BJ (cell line): ENCODE results near the gene SHISAL1. TPM values are rescaled to one million over a fixed set of nuclear protein-coding genes. Genes with fewer than 3 reads are reported as not detected.

ENCODE experiments used
- CTCF ChIA-PET: fragments of 350-600 bp; formaldehyde crosslinking; extraction: SDS; loops from one replicate; lab custom pipeline; 2021; ENCODE audit warnings: antibody characterized with exemption, inconsistent platforms; lab: Yijun Ruan, JAX
- POLR2A ChIA-PET: fragments of 300-600 bp; sonication (Branson Sonifier 250); formaldehyde crosslinking; extraction: SDS; loops from one replicate; lab custom pipeline; 2021; ENCODE audit warnings: antibody characterized with exemption; lab: Charles Lee
- DNase-seq: peaks from one replicate; pipeline ENCODE4 v3.0.0-alpha.2; 2011; ENCODE audit warnings: low read depth
- H3K27me3 ChIP-seq: 2 replicates; pipeline ENCODE4 v1.6.0; 2011; ENCODE audit warnings: low read length; ENCODE audit not compliant: control insufficient read depth, insufficient read depth
- H3K36me3 ChIP-seq: 2 replicates; pipeline ENCODE4 v1.5.1; 2011; ENCODE audit warnings: low read length; ENCODE audit not compliant: control insufficient read depth, insufficient read depth
- H3K4me3 ChIP-seq: 2 replicates; pipeline ENCODE4 v1.5.1; 2011; ENCODE audit warnings: low read depth, mild to moderate bottlenecking, control low read depth, low read length
- polyA plus RNA-seq: library from polyadenylated mRNA; depleted of rRNA; stranded (reverse); fragments of >200 nt; gene quantifications from 2 replicates; pipeline ENCODE4 v1.2.3, GENCODE V29; 2011
- TF ChIP-seq, protein P1 (sequence below): IDR thresholded peaks from 2 replicates; pipeline ENCODE4 v1.5.1; 2011; ENCODE audit warnings: low read depth, mild to moderate bottlenecking, control low read depth, inconsistent platforms, low read length, moderate library complexity; ENCODE audit not compliant: insufficient read depth

Gene SHISAL1
- polyA plus RNA-seq, 1 experiment, result 0.34 TPM

DNA sequence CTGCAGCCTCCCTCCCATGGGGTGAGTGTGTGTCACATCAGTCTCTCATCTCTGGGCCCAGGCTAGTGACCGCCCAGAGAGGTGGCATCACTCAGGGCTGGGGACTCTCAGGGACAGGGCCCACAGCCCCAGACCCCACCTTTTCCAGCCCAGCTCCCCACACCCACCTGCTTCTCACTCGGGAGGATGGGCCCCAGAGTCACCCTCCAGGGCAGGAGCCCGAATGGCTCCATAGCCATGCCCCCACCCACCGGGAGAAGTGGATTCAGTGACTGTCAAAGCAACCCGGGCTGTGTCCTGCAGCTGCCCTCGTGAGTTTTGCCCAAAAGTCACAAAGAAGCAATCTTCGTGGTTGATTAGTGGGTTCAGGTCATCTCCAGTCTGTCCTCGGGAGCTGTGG lies 106.1 kb downstream of the SHISAL1 start:
- TF ChIP-seq, protein P1, sequence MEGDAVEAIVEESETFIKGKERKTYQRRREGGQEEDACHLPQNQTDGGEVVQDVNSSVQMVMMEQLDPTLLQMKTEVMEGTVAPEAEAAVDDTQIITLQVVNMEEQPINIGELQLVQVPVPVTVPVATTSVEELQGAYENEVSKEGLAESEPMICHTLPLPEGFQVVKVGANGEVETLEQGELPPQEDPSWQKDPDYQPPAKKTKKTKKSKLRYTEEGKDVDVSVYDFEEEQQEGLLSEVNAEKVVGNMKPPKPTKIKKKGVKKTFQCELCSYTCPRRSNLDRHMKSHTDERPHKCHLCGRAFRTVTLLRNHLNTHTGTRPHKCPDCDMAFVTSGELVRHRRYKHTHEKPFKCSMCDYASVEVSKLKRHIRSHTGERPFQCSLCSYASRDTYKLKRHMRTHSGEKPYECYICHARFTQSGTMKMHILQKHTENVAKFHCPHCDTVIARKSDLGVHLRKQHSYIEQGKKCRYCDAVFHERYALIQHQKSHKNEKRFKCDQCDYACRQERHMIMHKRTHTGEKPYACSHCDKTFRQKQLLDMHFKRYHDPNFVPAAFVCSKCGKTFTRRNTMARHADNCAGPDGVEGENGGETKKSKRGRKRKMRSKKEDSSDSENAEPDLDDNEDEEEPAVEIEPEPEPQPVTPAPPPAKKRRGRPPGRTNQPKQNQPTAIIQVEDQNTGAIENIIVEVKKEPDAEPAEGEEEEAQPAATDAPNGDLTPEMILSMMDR, result no peak
- POLR2A ChIA-PET, result no interaction called here
- no peak for DNase-seq

DNA sequence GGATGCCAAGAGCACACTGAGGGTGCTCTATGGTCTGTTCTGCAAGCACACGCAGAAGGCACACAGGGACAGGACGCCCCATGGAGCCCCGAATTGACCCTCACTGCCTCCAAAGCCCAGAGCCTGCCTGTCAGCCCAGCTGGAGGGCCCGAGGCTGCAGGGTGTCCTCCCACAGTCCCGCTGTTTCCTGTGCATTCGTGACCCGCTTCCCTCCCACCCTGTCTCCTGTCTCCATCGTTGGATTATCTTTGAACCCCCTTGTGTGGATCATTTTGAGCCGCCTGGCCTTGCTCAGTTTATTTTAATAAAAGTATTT lies 106.5 kb downstream of the SHISAL1 start:
- TF ChIP-seq, protein P1, result no peak
- Histone ChIP-seq H3K36me3 (no peaks in the 10 kb centered on the region), H3K27me3 (peaks cover 2% of the 10 kb centered on the region; the same call in 1 of the 2 replicates), H3K4me3 (no peak overlapping the region)
- no peak for DNase-seq
- CTCF ChIA-PET, result interaction anchor here (1.0 kb wide), 1 partner anchor 10 kb away, joined by 3 read pairs; no protein-coding TSS in a partner anchor
- POLR2A ChIA-PET, result no interaction called here

More for the DNA sequence above, 106.1 kb downstream of the SHISAL1 start:
- Histone ChIP-seq H3K4me3 (no peak overlapping the region), H3K27me3 (peaks cover 3% of the 10 kb centered on the region; the same call in 1 of the 2 replicates), H3K36me3 (no peaks in the 10 kb centered on the region)
- CTCF ChIA-PET, result interaction anchor here (1.0 kb wide), 1 partner anchor 9 kb away, joined by 3 read pairs; no protein-coding TSS in a partner anchor

DNA sequence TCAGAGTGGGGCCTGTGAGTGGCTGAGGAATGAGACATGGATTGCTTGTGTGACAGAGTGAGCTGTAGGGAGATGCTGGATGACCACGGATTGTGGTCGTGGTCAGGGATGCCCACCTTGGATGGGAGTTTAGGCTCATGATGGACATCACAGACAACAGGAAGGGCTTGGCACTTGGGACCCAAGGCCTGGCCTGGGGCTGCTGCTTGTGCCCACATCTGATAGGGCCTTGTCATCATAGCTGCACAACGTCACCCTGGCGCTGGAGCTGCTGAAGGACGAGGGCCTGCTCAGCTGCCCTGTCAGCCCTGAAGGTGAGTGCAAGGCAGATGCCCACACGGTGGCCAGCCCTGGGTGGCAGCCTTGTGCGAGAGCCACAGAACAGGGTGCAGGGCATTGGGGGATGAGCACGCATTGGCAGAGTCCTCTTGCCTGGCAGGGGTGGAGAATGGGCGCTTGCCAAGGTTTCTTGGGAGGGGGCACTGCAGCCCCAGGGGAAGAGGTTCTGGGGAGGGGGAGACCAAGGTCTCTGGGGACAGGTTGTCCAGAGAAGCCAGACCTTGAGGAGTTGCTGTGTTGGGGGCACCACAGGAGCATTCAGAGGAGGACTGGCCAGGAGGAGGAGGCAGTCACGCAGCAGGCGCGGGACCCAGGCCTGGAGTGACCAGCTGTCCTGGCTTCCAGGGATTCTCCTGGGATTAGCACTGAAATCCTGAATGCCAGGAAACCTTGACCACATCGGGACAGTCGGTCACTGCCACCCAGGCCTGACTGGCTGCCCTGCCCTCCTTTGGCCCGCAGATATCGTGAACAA lies 107.0 kb downstream of the SHISAL1 start:
- ChIA-PET CTCF (no interaction called here), POLR2A (no interaction called here)
- no peak for DNase-seq
- Histone ChIP-seq H3K36me3 (no peaks in the 10 kb centered on the region), H3K4me3 (no peak overlapping the region), H3K27me3 (peaks cover 2% of the 10 kb centered on the region; the same call in 1 of the 2 replicates)
- TF ChIP-seq, protein P1, result no peak

DNA sequence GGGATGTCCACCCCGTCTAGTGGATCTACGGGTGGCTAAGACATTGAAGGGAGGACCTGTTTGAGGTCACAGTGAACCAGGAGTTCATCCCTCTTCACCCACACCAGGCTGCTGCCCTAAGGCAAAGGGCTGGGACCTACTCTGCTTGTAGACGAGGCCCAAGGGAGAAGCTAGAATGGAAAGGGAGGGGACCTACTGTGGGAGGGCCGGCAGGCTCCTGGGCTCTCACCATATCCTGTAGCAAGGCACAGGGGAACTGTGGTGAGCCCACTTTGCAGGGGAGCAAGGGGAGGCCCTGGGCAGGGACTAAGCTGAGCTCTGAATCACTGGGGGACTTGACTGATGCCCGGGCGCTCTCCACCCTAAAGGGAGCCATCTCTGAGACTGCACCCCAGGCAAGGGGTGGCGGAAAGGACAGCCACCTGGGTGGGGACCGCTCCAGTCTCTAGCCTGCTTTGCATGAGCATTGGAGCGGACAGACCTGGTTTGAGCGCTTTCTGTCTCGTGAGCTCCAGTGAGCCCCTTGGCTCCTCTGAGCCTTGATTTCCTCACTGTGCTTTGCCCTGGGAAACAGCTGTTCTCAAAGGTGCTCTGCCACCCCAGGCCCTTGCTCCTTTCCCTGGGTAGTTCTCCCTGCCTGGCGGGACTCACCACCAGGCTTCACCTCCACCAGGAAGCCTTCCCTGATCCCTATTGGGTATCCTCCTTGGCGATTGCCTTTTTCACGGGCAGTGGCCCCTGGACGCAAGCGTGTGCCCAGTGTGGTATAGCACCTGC lies 107.8 kb downstream of the SHISAL1 start:
- H3K4me3 ChIP-seq, result no peak overlapping the region
- ChIA-PET CTCF (no interaction called here), POLR2A (no interaction called here)
- no peaks in the 10 kb centered on the region for H3K36me3 ChIP-seq
- TF ChIP-seq, protein P1, result no peak
- no peak for DNase-seq
- peaks cover 2% of the 10 kb centered on the region; the same call in 1 of the 2 replicates for H3K27me3 ChIP-seq

DNA sequence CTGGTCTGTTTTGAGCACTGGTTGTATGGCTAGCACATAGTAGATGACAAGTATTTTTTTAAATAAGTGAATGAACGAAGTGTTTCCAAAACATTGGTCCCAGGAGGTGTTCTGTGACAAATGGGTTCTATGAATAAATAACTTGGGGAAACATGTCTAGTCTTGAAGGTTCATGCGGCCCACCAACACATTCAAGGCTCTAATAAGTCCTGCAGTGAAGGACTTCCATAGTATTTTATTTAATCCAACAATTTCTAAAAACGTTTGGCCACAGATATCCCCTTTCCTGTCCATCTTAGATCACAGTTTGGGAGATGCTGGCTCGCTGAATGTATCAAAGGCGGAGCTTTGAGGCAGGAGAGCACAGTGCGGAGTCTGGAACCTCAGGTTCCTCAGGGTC lies 109.5 kb downstream of the SHISAL1 start:
- TF ChIP-seq, protein P1, result no peak
- ChIA-PET CTCF (no interaction called here), POLR2A (no interaction called here)
- no peak overlapping the region for H3K4me3 ChIP-seq
- DNase-seq, result no peak
- peaks cover 2% of the 10 kb centered on the region; the same call in 1 of the 2 replicates for H3K27me3 ChIP-seq
- H3K36me3 ChIP-seq, result no peaks in the 10 kb centered on the region
